ENCODE measurements around the gene PTPRE.

PTPRE gene

GRCh38 chr10:128122931-128123330, 216.0 kb downstream of the PTPRE start:
- H3K4me3 ChIP-seq (ENCODE audit: low read depth, low read length) = no peak overlapping the region
- TF ChIP-seq CTCF (IDR thresholded peaks at IDR 0.05; ENCODE audit: borderline replicate concordance, insufficient read depth, low read depth, low read length) = no peak

GRCh38 chr10:128123846-128124245, 216.9 kb downstream of the PTPRE start:
- no peak overlapping the region for H3K4me3 ChIP-seq (ENCODE audit: low read depth, low read length)
- no peak for TF ChIP-seq CTCF (IDR thresholded peaks at IDR 0.05; ENCODE audit: borderline replicate concordance, insufficient read depth, low read depth, low read length)

GRCh38 chr10:128124813-128125403, 218.0 kb downstream of the PTPRE start:
- peak overlapping the region; percentile 91 for H3K4me3 ChIP-seq (ENCODE audit: low read depth, low read length)
- TF ChIP-seq CTCF (IDR thresholded peaks at IDR 0.05; ENCODE audit: borderline replicate concordance, insufficient read depth, low read depth, low read length) = no peak

- peak overlapping the region; percentile 91 for H3K4me3 ChIP-seq (ENCODE audit: low read depth, low read length)
- no peak for TF ChIP-seq CTCF (IDR thresholded peaks at IDR 0.05; ENCODE audit: borderline replicate concordance, insufficient read depth, low read depth, low read length)
These were observed 218.6 kb downstream of the PTPRE start for GRCh38 chr10:128125416-128125943.

GRCh38 chr10:128125944-128126764, 219.3 kb downstream of the PTPRE start, which contains the start of gene MKI67:
MKI67 (minus strand) TSS chr10:128126423; CDS start chr10:128125667, 756 bp downstream.
- no peak for TF ChIP-seq CTCF (IDR thresholded peaks at IDR 0.05; ENCODE audit: borderline replicate concordance, insufficient read depth, low read depth, low read length)
- H3K4me3 ChIP-seq (ENCODE audit: low read depth, low read length) = peak within 1 kb of the TSS; percentile 91

- no peak for TF ChIP-seq CTCF (IDR thresholded peaks at IDR 0.05; ENCODE audit: borderline replicate concordance, insufficient read depth, low read depth, low read length)
- no peak overlapping the region for H3K4me3 ChIP-seq (ENCODE audit: low read depth, low read length)
These were observed 221.7 kb downstream of the PTPRE start for GRCh38 chr10:128128582-128128981.

Data from GM12875 (cell line).